ENCODE results near the gene NACC1.

GRCh38 chr19:13132471-13133180 is 14.6 kb downstream of the NACC1 start:
- TF ChIP-seq CTCF (IDR thresholded peaks at IDR 0.05) (no peak), POLR2A (IDR thresholded peaks at IDR 0.05) (no peak)

Measured in breast epithelium (tissue), 3 donors.